ENCODE results near the gene CERKL. TPM values are rescaled to one million over a fixed set of nuclear protein-coding genes. Genes with fewer than 3 reads are reported as not detected.

CERKL gene
- total RNA-seq, 6 experiments from 2014 or later = 0.07 to 0.09 TPM; not detected in 4

DNA sequence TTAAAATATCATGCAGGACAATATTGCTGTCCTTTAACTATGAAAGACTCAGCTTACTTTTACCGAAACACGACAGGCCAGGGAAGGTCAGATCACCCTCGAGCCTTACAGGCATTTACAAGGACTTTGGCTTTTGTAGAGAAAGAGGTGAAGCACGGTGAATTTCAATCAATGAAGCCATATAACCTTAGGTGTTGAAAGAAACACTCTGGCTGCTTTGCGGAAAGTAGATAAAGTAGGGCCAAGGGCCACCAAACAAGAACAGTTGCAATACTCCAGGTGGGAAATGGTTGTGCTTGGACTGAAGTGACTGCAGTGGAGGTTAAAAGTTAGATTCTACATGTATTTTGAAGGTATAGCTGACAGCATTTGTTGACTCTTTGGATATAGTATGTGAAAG lies 80.5 kb downstream of the CERKL start:
- Mint-ChIP-seq H3K27ac (no peak overlapping the region), H3K4me3 (no peak overlapping the region), H3K27me3 (ENCODE audit: insufficient read depth) (peaks cover 2% of the 10 kb centered on the region; the same call in 1 of the 2 replicates), H3K4me1 (ENCODE audit: low read depth) (no peaks in the 10 kb centered on the region), H3K36me3 (ENCODE audit: low read depth) (no peaks in the 10 kb centered on the region), H3K9me3 (no peaks in the 10 kb centered on the region)
- TF ChIP-seq, protein P1, sequence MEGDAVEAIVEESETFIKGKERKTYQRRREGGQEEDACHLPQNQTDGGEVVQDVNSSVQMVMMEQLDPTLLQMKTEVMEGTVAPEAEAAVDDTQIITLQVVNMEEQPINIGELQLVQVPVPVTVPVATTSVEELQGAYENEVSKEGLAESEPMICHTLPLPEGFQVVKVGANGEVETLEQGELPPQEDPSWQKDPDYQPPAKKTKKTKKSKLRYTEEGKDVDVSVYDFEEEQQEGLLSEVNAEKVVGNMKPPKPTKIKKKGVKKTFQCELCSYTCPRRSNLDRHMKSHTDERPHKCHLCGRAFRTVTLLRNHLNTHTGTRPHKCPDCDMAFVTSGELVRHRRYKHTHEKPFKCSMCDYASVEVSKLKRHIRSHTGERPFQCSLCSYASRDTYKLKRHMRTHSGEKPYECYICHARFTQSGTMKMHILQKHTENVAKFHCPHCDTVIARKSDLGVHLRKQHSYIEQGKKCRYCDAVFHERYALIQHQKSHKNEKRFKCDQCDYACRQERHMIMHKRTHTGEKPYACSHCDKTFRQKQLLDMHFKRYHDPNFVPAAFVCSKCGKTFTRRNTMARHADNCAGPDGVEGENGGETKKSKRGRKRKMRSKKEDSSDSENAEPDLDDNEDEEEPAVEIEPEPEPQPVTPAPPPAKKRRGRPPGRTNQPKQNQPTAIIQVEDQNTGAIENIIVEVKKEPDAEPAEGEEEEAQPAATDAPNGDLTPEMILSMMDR (IDR thresholded peaks at IDR 0.05) = no peak
- no peak for DNase-seq

DNA sequence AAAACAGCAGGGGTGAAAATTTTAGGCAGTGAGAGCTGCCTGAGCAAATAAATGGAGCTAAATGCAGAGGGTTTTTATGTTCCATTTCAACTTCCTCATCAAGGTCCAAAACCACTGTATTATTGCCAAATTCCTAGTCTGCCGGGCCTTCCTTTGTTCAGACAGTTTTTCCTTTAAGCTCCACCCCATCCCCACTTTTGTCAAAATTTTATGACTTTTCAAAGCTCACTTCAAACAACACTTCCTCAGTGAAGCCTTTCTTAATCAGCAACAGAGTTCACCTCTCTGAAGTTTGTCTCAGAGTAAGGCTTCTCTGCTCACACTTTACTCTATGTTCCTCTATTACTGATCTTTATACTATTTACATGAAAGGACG lies 81.3 kb downstream of the CERKL start:
- TF ChIP-seq, protein P1 (IDR thresholded peaks at IDR 0.05) = no peak
- no peaks in the 10 kb centered on the region for H3K36me3 Mint-ChIP-seq (ENCODE audit: low read depth)
- H3K27ac Mint-ChIP-seq = no peak overlapping the region
- H3K4me3 Mint-ChIP-seq = no peak overlapping the region
- no peak for DNase-seq
- H3K9me3 Mint-ChIP-seq = no peaks in the 10 kb centered on the region
- H3K27me3 Mint-ChIP-seq (ENCODE audit: insufficient read depth) = no peaks in the 10 kb centered on the region; the same call in 1 of the 2 replicates
- no peaks in the 10 kb centered on the region for H3K4me1 Mint-ChIP-seq (ENCODE audit: low read depth)

DNA sequence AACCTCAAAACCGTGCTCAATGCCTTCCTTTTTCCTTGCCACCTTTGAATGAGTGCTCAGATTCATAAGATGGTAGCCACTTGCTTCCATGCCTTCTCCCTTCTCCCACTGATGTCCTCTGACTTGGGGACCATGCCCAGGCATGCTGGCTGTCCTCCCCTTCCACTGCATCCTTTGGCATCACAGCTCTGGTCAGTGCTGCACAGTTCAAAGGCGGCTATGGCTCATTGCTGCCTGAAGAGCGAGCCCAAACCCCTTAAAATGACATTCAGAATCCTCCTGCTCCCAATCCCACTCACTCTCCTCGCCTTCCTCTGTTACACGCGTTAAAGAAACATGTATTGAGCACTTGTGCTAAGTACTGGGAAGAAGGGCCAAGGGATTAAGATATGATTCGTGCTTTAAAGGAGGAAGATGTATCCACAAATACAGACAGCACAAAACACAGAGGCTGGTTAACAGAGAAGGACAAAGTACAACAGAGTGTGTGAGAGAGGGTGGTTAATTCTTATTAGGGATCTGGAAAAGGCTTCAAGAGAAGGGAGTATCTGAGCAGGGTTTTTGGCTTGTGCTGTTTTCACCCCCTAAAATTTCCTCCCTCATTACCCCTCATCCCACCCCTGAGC lies 81.8 kb downstream of the CERKL start:
- no peaks in the 10 kb centered on the region for H3K9me3 Mint-ChIP-seq
- H3K4me1 Mint-ChIP-seq (ENCODE audit: low read depth) = no peaks in the 10 kb centered on the region
- no peaks in the 10 kb centered on the region; the same call in 1 of the 2 replicates for H3K27me3 Mint-ChIP-seq (ENCODE audit: insufficient read depth)
- no peak overlapping the region for H3K27ac Mint-ChIP-seq
- TF ChIP-seq, protein P1 (IDR thresholded peaks at IDR 0.05) = no peak
- no peak for DNase-seq
- no peaks in the 10 kb centered on the region for H3K36me3 Mint-ChIP-seq (ENCODE audit: low read depth)
- H3K4me3 Mint-ChIP-seq = no peak overlapping the region

DNA sequence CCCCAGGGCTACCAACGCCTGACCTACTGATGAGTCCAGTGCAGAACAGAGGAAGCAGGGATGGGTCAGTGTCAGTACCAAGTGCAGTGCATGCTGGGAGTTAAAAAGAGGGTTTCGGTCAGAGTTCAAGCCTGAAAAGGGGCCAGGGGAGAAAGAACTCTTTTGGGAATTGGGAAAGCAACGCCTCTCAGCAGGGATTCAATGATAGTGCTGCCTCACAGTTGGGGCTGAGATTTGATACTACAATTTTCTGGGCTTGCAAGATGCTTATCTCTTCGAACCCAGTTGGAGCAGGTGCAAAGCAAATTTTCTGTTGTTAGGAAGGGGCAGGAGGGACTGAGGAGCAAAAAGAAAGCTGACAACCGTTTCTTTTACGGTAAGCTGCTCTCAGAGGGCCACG lies 82.6 kb downstream of the CERKL start:
- no peaks in the 10 kb centered on the region; the same call in 1 of the 2 replicates for H3K27me3 Mint-ChIP-seq (ENCODE audit: insufficient read depth)
- TF ChIP-seq, protein P1 (IDR thresholded peaks at IDR 0.05) = no peak
- no peak overlapping the region for H3K27ac Mint-ChIP-seq
- no peaks in the 10 kb centered on the region for H3K9me3 Mint-ChIP-seq
- DNase-seq = no peak
- no peaks in the 10 kb centered on the region for H3K36me3 Mint-ChIP-seq (ENCODE audit: low read depth)
- H3K4me1 Mint-ChIP-seq (ENCODE audit: low read depth) = no peaks in the 10 kb centered on the region
- no peak overlapping the region for H3K4me3 Mint-ChIP-seq

DNA sequence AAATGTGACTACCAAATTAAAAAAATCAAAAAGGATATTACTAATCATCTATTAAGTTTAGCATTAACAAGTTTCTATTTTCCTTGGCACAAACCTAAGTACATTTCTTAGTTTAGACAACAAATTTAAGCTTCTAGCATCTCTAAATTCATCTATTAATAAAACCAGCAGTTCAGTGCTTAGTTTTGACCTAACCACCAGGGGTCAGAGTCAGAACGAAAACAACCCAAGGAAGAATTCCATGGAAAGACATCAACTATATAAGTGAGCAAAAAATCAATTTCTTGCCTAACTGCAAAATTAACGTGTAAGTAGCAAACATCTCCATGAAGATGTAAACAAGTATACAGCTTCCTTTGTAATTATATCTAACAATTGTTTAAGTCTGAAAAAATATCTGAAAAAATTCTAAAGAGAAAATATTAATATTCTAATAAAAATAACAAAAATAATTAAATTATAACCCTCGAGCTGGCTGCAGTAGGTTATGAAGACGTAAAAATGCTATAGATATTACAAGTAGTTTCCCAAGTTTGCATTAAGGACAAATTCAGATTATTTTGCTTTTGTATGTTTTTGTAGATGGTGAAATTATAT lies 83.7 kb downstream of the CERKL start:
- Mint-ChIP-seq H3K36me3 (ENCODE audit: low read depth) (no peaks in the 10 kb centered on the region), H3K4me1 (ENCODE audit: low read depth) (no peaks in the 10 kb centered on the region), H3K4me3 (no peak overlapping the region), H3K27ac (no peak overlapping the region), H3K9me3 (no peaks in the 10 kb centered on the region), H3K27me3 (ENCODE audit: insufficient read depth) (peaks cover 4% of the 10 kb centered on the region; the same call in 1 of the 2 replicates)
- TF ChIP-seq, protein P1 (IDR thresholded peaks at IDR 0.05) = peak; percentile 83
- peak; percentile 44 for DNase-seq
